Right renal pelvis (tissue), 4 donors: ENCODE data around the gene ITPR1. TPM values are rescaled to one million over a fixed set of nuclear protein-coding genes. Genes with fewer than 3 reads are reported as not detected.
A peak's percentile ranks its signal among the peaks of the same experiment; 100 is the strongest.
"Not testable (repeated sequence)": the region's sequence is repeated elsewhere in the genome, so short reads cannot be mapped to it uniquely, and the experiment has no call there.

Experiments used
- DNase-seq, 4 donors: peaks; one replicate each; pipeline ENCODE4 v3.0.0-alpha.2; 2013; ENCODE audit warnings: low read depth in 4 of 4, low spot score in 3 of 4, missing footprints in 1 of 4
- polyA plus RNA-seq, 4 donors: library from polyadenylated mRNA; unstranded; fragments of 120-200 nt; gene quantifications; one replicate each; pipeline ENCODE4 v1.2.1, GENCODE V29; 2013; ENCODE audit not compliant: insufficient read length in 4 of 4

The ITPR1 gene
- polyA plus RNA-seq, 4 donors = 48.1 to 61.2 (median 53.4) TPM

- DNase-seq = no peak
Measured at GRCh38 chr3:4751029-4751501, 257.9 kb downstream of the ITPR1 start.

GRCh38 chr3:4751502-4752101, 258.5 kb downstream of the ITPR1 start:
- DNase-seq = no peak

GRCh38 chr3:4752201-4753072, 259.3 kb downstream of the ITPR1 start:
- peak in 1 of 4 donors; percentile 48 for DNase-seq

- no peak for DNase-seq
Measured at GRCh38 chr3:4753073-4753691, 260.0 kb downstream of the ITPR1 start.

- no peak for DNase-seq
Measured at GRCh38 chr3:4754180-4755086, 261.3 kb downstream of the ITPR1 start.

- no peak for DNase-seq
Measured at GRCh38 chr3:4755566-4755965, 262.4 kb downstream of the ITPR1 start.

- no peak for DNase-seq
Measured at GRCh38 chr3:4756057-4756775, 263.1 kb downstream of the ITPR1 start.

- DNase-seq = no peak
Measured at GRCh38 chr3:4756855-4757574, 263.9 kb downstream of the ITPR1 start.

GRCh38 chr3:4757575-4758248, 264.6 kb downstream of the ITPR1 start:
- DNase-seq = no peak

- DNase-seq = no peak
Measured at GRCh38 chr3:4758249-4758860, 265.2 kb downstream of the ITPR1 start.

GRCh38 chr3:4758957-4759656, 266.0 kb downstream of the ITPR1 start:
- no peak for DNase-seq

GRCh38 chr3:4759689-4760312, 266.7 kb downstream of the ITPR1 start:
- DNase-seq = no peak

GRCh38 chr3:4761759-4762158, 268.6 kb downstream of the ITPR1 start:
- DNase-seq = no peak

- not testable (repeated sequence) for DNase-seq
Measured at GRCh38 chr3:4762481-4763230, 269.5 kb downstream of the ITPR1 start.

GRCh38 chr3:4763604-4764247, 270.6 kb downstream of the ITPR1 start:
- no peak for DNase-seq

GRCh38 chr3:4765212-4765611, 272.1 kb downstream of the ITPR1 start:
- no peak for DNase-seq
